HG03571 (cell line): ENCODE results near the gene COL24A1.

ENCODE experiments used
- ATAC-seq: cut with Tn5 transposase; IDR thresholded peaks from one replicate; pipeline ENCODE4 v1.9.1; 2021; ENCODE audit not compliant: unreplicated experiment

The COL24A1 gene

DNA sequence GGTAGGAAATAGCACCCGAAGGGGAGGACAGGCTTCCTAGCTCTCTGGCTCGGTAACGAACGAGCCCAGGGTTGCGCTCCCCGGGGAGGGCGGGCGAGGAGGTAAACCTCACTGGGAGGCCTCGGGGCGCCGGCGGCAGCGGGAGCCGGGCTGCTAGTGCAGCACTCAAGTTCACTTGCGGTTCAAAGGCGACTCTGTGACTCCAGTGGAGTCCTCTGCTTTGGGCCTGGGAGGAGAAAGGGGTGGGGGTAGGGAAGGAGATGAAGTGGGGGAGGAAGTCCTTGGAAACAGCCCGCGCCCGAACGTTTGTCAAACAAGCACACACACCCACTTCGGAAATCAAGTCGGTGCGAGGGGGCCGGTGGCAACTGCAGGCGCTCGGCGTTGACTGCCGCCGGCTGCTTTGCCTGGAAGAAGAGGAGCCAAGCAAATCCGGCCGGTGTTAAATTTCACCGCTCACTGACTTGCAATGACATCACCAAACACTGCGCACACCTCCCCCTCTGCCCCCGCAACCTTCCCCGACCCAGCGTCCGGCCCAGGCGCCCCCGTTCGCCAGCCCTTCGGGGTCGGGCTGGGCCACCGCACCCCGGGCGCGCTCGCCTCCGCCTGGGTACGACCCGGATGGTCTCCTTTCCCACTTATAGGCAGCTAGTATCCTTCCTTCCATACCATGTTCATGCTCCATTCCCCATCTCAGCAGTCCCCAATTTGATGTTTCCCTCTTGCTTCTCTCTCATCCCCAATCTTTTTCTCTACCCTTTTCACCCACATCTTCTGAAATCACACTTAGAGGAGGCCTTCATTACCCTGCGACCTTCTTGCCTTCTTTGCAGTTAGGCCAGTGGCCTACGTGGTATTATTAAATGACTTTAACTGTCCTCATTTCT is at the start of gene COL24A1:
COL24A1 (minus strand) TSS at position 207 of the 890 bp plus-strand sequence. CDS start 376 bp downstream, outside the sequence.
- ATAC-seq, result no peak

DNA sequence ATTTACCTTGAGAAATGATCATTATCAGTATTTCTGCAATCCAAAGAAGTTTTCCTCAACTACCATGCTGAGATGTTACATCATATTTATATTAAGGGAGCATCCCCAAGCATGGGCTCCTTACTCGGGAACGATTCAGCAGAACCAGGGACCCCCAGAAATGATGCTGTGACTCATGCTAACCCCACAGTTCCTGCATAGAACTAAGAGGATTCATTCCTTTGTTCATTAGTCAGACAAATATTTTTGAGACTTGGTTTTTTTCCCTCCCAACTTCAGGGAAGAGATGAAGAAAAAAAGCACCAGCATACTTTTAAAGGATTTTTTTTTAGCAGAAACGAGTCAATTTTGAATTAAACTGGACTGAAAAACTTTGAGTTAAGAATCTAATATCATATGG is 49.2 kb upstream of the COL24A1 start:
- ATAC-seq, result no peak

DNA sequence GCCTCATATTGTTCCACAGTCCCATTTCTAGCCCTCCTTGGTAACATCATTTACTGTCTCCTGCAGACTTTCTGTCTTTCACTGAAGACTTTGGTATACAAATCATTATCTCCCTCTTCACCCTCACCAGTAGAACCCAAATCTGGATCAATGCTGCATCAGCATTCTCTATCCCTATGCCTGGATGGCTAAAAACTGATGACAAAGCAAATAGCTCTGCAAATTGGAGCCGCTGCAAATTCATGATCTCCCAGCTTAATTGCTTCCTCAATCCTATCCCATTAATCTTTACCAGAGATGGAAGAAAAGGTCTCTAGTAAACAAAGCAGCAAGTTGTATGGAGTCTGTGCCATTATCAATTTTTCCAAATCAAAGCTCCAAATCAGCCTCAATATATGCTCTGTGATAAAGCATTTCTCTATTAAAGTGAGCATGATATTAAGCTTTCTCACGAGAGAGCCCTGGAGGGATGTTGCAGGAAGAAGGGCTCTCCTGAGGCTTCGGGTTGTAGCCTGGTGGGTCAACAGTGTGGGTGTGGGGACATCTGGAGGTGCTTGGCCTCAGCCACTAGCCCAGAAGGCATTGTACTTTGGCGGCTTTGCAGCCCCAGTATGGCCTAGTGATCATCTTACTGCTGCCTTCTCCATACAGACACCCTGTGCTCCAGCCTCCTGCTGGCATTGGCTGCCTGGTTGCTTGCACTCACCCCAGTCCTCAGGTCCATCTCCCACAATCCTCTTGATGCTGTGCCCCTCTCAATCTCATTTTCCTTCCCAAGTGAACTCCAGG is 46.2 kb upstream of the COL24A1 start:
- ATAC-seq, result no peak

DNA sequence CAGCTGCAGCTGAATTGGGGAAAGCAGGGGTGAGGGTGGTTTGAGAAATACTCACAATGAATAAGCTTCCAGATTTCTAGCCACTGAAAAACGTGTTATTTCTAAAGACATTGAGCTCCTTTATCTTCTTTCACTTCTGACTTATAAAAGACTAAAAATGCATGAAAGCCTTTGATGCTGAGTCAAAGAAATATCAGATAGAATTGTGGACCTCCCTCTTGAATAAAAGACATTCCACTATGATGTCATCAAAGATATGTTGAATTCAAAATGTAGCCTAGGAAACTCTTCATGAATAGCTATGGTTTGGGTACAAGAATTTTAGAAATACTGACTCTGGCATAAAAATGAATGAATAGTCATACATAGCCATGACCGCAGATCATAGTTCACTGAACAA is 44.7 kb upstream of the COL24A1 start:
- no peak for ATAC-seq

DNA sequence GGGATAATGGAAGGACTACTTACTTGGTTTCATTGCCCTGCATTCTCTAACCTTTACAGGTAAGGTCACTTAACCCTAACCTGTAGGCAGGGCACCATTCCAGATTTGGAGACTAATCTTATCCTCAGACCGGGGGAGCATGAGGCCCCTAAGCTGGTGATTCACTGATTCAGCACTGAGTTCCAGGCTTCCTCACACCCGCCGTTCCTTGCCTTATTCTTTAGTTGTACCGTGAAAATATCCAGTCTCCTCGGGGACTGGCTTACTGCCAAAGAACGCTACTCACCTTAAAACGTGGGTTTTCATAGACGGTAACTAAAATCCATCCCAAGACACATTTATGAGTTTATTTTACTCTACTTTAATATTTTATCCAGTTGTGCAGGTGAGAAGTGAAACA is 44.3 kb upstream of the COL24A1 start:
- ATAC-seq, result no peak

DNA sequence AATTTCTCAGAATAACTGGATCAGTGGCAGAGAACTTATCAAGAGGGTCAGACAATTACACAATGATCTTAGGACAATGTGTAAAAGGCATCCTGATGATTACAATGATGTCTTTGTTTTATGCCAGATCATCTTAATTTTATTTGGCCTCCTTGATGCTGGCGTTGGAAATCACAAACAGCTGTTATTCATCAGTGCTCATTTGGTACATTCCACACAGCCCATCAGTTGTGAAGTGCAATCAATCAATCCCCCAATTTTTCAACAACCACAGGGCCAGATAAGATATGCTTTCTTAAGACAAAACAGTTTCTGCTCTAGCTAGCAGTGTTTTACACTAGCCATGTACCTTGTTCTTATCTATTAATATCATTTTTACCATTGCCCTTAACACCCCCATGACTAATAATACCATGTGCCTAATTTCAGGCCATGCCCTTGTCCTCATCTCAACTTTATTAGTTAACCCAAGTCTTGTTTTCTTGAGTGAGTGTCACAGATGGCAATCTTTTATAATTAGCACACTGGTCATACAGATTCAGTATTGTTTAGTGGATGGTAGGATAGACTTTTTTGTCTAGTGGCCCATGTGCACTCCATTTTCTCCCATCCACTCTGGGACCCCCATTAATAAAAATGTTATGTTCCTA is 40.8 kb upstream of the COL24A1 start:
- ATAC-seq, result no peak

DNA sequence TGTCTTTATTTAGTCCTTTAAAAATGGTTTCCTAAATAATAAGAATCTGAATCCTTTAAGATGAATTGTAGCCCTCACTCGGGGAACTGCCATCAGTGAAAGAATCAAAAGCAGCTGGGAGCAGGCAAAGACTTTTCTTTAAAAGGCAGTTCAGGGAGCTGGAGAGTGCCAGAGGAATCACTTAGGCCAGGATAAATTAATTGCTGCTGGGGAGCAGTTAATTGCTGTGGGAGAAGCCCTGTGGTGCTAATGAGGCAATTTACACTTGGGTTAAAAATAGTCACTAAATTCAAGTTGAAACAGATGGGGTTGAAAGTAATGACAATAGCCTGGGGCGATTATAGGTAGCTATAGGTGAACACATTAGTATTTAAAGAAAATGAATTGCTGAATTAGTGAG is 38.7 kb upstream of the COL24A1 start:
- ATAC-seq, result no peak

DNA sequence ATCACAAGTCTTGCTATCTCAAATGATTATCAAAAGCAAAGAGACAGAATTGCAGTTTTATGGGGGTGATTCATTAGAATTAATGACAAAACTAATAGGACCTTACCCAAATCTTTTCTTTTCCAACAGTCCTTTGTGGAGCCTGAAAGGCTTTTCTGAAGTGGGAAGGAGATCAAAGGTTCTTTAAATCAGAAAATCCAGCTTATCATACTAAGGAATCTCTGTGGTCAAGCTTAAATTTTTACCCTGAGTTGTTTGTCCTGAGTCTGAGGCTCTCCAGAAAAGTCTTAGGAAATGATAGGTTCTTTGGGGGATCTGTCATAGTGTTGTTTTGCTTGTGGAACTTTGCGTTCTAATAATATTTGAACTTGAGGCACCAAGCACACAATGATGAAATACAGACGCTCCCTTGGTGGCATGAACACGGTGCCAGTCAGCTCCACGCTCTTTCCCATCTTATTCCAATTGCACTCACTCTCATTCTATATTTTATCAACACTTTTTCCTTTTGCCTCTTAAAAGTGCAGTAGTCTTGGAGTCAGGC is 38.0 kb upstream of the COL24A1 start:
- ATAC-seq, result no peak

DNA sequence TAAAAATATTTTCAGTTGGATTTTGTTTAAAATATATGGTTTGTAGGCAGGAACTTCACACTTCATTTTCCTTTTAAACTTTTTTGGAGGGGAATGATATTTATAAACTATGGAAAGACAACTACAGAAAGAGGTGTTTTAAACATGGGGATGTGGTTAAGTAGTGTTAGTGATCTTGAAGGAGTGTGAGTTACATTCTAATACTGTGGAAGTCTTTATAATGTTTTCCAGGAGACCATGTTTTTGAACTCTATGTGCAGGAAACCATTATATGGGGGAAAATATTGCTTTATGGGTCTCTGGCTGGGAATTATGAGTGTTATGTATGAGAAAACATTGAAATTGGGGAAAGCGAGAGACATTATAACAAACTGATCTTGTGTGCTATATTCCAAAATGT is 35.8 kb upstream of the COL24A1 start:
- ATAC-seq, result no peak

DNA sequence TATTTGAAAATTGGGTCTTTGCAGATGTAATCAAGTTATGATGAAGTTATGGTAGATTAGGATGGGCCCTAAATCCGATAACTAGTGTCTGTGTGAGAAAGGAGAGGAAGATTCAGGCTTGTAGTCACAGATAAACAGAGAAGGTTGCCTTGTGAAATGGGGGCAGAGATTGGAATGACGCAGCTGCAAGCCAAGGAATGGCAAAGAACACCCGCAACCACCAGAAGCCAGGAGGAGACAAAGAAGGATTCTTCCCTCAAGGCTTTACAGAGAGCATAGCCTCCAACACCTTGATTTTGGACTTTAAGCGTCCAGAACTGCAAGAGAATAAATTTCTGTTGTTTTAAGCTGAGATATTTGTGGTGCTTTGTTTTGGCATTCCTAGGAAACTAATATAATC is 35.4 kb upstream of the COL24A1 start:
- no peak for ATAC-seq

DNA sequence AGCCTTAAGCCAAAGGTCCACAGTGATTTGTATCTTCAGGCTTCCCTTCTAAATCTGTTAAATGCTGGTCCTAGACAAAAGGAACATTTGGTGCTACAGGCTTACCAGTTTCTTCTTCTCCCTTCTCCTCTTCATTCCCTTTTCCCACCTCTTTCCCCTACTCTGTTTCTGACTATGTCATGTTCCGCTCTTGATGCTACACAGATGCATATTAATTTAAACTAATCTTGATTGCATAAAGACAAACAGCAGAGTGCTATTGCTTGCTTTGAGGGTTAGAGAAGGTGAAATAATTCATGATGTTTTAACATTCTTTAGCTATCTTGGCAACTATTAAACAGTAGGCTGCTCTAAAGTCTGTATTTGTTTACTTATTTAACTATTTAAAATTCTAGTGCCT is 34.3 kb upstream of the COL24A1 start:
- no peak for ATAC-seq

DNA sequence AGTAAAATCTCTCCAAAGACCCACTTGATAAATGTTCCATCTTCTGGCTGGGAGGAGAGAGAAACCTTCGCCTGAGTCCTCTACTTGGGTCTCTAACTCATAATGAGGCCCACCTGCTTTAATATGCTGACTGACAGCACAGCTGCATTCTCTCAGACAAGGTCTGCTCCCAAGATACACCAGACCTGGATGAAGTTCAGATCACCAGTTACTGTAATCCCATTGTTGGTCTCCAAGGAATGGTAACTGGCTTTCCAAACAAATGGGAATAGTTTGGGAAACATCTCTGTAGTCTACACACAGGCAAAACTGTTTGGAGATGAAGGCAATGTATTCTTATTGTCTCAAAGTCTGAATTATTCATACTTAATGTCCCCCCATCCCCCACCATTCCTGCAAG is 27.9 kb upstream of the COL24A1 start:
- no peak for ATAC-seq

DNA sequence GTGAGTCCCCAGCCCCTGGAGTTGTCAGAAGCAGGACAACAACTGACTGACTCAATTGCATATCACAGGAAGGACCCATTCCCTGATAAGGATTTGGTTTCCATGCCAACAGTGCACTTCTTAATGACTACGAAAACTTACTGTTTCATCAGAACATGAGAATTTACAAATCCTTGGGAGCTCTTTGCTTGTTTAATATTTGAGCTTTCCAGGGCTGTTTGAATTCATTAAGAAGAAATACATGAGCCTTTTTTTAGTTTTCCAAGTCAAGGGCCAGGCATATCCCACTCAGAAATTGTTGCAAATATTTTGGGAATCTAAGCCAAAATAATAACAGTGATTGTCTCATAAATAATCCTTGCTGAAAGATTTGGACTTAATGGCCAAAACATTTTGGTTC is 27.2 kb upstream of the COL24A1 start:
- ATAC-seq, result no peak

DNA sequence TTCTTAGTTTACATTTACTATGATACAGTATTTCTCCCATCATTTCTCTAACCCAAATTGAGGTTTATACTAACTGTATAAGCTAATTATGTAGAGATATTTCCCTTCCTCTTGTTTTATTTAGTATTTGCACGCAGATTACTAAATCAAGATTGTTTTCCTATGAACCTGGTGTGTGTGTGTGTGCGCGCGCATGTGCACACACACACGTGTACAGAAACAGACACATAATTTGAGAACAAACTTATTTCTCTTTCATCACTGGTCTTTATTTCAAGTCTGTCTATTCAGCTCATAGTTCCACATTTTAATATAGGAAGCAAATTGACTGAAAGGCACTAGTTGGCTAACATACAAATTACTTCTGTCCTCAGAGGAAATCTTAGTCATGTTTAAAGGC is 19.7 kb upstream of the COL24A1 start:
- ATAC-seq, result no peak

DNA sequence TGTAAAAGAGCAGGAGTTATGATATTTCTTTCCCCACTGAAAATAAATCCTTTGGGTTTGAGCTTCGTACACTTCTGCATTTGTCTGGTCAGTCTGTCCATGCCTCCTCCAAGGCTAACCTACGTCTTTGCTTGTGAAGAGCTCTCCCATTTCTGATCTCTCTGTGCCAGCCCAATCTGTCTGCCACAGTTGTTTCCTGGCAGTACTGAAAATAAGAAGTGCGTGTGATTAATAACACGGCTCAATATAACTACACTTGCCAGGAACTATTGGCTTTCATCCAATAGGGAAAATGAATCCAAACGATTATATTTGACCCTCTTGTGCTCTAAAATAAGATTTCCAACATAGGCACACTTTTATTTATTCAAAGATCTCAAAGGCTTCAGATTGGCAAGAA is 19.2 kb upstream of the COL24A1 start:
- ATAC-seq, result no peak

DNA sequence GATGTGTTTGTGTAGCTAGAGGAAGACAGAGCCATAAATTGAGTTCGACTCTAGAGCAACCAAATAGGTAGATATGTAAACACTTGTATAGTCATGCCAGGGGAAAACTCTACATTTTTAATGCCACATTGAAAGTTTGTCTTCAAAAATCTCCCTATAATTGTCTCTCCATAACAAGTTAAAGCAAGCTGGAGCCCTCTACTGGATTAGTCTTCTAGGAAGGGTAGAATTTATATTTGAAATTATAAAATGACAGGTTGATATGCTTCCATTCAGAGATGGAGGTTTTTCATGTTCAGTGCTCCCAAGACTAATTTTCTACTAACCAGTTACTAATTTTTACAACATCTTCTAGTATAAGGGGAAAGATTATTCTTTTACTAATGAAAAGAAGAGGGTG is 13.1 kb upstream of the COL24A1 start:
- ATAC-seq, result no peak

DNA sequence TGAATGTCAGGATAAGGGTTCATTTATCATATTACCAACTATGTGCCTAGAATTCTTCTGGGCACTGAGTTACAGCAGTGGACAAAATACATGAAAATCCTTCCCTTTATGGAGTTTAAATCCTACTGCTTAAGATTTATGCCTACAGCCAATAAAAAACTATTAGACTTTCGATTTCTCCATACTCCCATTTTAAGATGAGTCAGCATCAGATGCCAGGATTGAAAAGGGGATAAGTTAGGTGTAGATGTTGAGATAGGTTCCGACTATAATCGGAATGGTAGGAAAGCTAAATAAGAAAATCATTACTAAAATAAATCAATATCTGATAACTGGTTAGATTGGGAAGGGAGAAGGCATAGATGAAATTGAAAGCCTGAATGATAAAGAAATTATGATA is 3.2 kb upstream of the COL24A1 start:
- ATAC-seq, result no peak

DNA sequence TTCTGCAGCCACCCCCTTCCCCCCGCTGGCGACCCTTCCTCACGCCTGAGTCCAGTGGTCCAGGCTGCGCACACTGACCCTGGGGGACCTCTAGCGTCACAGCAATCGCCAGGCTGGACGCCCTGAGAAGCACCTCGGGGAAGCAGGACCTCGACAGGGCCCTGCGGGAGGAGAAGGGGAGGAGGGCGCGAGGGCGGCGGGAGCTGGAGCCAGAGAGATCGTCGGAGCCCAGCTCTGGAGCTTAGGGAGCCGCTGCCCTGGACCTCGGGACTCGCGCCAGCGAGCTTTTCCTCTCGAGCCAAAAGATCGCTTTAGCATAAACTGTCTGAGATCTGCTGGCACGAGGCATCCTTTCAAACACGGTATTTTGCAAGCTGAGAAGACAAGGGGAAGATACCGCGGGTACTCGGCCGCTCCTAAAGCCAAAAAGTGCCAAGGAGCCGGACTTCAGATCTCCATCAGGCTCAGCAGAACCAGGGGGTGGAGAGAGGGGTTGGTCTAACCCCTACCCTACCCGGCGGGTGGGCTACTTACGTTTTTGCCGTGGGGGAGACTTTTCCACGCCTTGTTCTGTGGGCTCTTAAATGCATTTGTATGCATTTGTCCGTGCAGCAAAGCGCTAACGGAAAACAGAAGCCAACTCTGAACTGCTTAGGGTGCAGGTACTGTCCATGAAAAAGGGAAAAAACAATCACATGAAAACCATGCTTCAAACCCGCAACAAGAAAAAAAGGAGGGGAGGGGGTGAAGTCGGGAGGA is 586 bp downstream of the COL24A1 start:
- ATAC-seq, result no peak

DNA sequence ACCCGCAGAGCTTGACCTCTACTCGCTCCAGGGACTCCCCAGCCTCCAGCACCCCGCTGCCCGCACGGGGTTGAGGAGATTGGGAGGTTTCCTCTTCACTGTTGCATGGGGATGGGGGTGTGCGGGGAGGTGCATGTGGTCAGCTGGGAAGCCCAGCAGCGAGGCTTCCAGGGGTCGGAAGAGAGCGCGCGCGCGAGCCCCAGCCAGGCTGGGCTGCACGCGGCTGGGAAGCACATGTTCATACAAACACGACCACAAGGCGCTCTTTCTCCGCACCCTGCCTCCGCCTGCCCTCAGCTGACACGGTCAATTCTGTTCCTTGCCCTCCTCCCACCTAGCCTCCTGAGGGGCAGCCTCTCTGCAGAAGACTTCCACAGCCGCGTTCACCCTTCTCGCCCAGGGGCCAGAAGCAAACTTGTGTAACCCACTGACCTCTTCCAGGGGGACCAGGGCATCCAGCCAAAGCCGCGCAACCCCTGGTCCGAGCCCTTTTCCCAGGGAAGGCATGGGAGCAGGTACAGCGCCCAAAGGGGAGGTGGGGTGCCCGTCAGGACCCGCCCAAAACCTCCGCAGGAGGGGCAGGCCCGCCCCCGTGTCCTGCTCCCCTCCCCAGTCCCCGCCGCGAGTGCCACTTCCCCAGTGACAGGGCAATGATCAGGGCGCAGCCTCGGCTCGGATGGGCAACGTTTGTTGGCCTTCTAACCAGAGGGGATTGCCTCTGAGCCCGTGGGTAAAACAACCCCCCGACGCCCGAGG is 1.3 kb downstream of the COL24A1 start:
- ATAC-seq, result no peak

DNA sequence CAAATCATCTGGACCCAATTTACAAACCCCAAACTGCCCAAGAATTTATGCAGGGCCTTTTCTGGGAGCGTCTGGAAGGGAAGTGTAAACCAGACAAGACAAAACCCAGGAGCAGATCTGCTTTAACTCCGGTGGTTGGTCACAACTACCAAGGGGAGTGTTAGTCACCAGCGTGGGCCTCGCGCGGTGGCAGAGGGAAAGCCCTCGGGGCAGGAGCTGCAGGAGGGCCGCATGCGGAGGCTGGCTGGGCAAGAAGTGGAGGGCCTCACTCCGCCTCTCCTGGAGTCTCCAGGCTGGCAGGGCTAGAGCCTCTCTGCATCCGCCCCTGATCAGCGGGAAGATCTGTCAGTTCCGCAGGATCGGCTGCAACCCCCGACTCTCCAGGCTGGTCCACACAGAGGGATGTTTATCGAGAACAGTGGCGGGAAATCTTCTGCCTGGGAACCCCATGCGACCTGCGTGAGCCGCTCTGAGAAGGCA is 2.0 kb downstream of the COL24A1 start:
- ATAC-seq, result no peak
